Activated T-cell treated with anti-CD3 and anti-CD28 coated beads, Interleukin-2, amount 50 U/mL, for 48 hours (primary cell): ENCODE data around the gene ZBTB8OS.
"Not testable (repeated sequence)": the region's sequence is repeated elsewhere in the genome, so short reads cannot be mapped to it uniquely, and the experiment has no call there.

Experiments
- DNase-seq, 2 experiments: peaks; one replicate each; pipeline ENCODE4 v3.0.0-alpha.2; 2020

ZBTB8OS gene

DNA sequence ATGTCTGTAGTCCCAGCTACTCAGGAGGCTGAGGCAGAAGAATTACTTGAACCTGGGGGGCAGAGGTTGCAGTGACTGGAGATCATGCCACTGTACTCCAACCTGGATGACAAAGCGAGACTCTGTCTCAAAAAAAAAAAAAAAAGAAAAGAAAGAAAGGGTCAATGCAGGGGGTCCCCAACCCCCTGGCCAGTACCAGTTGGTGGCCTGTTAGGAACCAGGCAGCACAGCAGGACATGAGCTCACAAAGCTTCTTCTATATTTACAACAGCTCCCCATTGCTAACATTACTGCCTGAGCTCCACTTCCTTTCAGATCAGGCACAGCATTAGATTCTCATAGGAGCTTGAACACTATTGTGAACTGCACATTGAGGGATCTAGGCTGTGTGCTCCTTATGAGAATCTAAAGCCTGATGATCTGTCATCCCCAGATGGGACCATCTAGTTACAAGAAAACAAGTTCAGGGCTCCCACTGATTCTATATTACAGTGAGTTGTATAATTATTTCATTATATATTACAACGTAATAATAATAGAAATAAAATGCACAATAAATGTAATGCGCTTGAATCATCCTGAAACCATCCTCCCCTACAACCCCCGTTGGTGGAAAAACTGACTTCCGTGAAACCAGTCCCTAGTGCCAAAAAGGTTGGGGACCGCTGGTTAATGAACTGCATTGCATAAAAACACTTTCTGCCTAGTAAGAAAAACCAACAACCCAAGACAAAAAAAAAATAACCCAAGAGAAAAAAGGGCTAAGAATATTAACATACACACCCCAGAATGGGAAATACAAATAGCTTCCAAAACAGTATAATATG lies 2.8 kb downstream of the ZBTB8OS start:
- no peak for DNase-seq

DNA sequence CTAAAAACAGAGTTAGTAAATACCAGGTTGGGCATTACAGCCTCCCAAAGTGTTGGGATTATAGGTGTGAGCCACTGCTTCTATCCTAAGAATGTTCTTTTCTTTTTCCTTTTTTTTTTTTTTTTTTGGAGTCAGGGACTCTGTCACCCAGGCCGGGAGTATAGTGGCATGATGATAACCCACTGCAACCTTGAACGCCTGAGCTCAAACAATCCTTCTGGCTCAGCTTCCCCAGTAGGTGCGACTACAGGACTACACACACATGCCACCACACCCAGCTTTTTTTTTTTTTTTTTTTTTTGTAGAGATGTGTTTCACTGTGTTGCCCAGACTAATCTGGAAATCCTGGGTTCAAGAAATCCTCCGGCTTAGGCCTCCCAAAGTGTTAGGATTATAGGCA lies 5.9 kb downstream of the ZBTB8OS start:
- no peak for DNase-seq

DNA sequence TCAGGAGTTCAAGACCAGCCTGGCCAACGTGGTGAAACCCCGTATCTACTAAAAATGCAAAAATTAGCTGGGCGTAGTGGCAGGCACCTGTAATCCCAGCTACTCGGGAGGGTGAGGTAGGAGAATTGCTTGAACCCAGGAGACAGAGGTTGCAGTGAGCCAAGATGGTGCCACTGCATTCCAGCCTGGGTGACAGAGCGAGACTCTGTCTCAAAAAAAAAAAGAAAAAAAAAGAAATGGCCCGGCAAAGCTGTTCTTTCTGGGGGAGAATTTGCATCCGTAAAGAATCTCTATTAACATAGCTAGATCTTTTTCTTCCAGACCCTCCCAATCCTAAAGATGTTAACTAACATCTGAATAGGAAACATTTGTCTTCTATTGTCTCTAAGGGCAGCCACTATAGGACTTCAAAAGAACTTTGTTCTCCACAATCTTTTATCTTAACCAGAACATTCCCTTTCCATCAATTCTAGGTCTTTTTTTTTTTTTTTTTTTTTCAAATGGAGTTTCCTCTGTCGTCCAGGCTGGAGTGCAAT lies 8.0 kb downstream of the ZBTB8OS start:
- DNase-seq: not testable (repeated sequence)

DNA sequence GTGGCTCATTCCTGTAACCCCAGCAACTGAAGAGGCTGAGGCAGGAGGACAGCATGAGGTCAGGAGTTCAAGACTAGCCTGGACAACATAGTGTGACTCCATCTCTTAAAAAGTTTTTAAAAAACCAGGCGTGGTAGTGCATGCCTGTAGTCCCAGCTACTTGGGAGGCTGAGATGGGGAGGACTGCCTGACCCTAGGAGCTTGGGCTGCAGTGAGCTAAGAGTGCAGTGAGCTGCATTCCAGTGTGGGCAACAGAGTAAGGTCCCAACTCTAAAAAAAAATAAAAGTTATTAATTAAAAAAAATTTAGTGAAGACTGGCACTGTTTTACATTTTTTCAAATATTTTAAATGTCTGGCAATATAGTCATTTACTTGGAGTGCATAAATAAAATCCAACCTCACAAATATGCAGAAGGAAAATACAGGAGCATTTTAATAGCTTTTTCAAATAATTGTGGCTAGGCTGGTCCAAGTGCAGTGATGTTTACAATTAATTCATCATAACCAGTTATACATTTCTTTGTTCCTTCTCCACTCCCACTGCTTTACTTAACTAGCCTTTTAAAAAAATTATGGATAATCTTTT lies 10.8 kb downstream of the ZBTB8OS start:
- DNase-seq: no peak

DNA sequence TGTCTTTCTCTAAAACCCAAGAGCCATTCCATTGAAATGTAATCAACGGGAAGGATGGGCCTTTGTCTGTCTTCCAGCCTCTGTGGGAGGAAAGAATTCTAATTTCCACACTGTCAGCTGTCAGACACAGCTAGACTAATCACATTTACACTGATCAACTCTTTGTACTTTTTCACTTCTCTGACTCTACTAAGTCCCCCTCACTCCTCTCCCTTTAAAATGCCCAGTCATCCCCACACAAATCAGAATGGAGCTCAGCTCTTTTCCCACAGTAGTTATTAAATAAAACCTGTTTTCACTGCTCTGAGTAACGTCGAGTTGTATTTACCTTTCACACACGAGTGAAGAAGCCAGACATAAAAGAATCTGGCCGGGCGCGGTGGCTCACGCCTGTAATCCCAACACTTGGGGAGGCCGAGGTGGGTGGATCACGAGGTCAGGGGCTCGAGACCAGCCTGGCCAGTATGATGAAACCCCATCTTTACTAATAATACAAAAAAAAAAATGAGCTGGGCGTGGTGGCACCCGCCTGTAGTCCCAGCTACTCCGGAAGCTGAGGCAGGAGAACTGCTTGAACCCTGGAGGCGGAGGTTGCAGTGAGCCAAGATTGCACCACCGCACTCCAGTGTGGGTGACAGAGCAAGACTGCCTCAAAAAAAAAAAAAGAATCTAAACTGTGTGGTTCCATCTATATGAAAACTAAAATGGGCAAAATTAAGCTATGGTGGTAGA lies 13.3 kb downstream of the ZBTB8OS start:
- DNase-seq: no peak

DNA sequence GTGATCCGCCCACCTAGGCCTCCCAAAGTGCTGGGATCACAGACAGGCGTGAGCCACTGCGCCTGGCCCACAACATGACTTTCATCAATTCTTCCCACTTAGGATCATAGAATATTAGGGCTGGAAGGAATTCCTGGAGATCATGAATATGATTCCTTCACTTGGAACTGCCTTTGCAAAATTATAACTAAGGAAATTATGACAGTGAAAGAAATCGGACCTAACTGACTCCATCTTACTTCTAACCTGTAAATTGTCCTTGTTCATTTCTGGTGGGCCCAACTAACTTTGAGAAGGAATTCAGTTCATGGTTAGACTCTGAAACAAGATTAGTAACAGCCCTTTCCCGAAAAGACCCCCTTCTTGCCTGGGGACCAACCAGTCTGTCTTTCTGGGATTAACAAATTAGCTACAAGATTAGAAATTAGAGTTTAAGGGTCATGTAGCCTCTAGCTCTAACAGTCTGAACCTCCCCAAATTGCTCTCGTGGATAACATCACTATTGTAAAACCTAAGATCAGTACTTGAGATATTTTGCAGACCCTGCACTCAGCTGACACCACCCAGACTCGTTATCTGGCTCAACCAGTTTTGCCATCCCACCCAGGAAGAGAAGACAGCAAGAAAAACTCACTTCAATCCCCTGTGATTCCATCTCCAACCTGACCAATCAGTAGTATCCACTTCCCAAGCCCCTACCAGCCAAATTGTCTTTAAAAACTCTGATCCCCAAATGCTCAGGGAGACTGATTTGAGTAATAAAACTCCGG lies 14.7 kb downstream of the ZBTB8OS start:
- DNase-seq: no peak

DNA sequence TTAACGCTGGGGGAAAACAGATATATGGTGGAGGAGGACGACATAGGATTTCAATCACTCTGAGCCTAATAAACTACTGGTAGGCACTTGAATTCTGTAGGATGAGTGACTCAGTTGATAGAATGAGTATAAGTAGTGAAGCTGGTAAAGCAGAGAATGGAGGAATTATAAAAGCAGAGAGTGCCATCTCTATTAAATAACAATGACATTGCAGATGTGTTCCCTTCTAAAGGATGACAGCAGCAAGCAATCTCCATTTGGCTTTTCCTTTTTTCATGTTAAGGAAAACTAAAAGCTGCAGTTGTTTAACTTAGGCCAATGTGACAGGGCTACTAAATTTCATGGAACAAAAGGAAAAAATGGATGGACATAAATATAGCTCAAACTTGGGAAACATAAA lies 17.5 kb downstream of the ZBTB8OS start:
- no peak for DNase-seq

DNA sequence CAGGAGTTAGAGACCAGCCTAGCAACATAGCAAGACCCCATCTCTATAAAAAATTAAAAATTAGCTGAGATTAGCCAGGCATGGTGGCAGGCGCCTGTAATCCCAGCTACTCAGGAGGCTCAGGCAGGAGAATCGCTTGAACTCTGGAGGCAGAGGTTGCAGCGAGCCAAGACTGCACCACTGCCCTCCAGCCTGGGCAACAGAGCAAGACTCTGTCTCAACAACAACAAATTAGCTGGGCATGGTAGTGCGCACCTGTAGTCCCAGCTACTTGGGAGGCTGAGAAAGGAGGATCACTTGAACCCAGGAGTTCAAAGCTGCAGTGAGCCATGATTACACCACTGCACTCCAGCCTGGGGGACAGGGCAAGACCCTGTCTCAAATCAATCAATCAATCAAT lies 20.2 kb downstream of the ZBTB8OS start:
- not testable (repeated sequence) for DNase-seq

DNA sequence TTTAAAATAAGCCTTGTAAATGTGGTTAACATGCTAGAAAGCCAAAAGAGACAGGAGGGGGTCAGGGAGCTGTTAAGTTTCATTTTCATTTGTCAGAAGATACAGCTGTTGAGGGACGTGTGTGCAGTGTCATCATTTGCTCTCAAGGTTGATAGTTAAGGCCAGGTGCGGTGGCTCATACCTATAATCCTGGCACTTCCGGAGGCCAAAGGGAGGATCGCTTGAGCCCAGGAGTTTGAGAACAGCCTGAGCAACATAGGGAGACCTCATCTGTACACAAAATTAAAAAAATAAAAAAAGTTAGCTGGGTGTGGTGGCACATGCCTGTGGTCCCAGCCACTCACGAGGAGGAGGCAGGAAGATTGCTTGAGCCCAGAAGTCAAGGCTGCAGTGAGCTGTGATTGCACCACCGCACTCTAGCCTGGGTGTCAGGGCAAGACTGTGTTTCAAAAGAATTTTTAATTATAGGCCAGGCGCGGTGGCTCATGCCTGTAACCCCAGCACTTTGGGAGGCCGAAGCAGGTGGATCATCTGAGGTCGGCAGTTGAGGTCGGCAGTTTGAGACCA lies 22.7 kb downstream of the ZBTB8OS start:
- DNase-seq: no peak

DNA sequence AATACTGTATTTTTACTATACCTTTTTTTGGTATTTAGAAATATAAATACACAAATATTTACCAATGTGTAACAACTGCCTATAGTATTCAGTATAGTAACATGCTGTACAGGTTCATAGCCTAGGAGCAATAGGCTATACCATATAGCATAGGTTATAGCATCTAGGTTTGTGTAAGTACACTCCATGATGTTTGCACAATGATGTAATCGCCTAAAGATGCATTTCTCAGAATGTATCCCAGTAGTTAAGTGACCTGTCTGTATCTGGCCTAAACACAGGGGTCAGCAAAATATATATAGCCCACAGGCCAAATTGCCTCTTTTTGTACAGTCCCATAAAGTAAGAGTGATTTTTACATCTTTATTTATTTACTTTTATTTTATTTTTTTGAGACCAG lies 24.2 kb downstream of the ZBTB8OS start:
- DNase-seq: no peak

DNA sequence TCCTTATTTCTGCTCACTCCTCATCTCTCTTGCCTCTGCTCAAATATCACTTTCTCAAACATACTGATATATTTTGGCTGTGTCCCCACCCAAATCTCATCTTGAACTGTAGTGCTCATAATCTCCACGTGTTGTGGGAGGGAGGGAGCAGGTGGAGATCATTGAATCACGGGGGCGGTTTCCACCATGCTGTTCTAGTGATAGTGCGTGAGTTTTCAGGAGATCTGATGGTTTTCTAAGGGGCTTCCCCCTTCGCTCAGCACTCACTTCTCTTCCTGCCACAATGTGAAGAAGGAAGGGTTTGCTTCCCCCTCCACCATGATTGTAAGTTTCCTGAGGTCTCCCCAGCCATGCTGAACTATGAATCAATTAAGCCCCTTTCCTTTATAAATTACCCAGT lies 26.6 kb downstream of the ZBTB8OS start:
- DNase-seq: peak; percentile 49 to 62

DNA sequence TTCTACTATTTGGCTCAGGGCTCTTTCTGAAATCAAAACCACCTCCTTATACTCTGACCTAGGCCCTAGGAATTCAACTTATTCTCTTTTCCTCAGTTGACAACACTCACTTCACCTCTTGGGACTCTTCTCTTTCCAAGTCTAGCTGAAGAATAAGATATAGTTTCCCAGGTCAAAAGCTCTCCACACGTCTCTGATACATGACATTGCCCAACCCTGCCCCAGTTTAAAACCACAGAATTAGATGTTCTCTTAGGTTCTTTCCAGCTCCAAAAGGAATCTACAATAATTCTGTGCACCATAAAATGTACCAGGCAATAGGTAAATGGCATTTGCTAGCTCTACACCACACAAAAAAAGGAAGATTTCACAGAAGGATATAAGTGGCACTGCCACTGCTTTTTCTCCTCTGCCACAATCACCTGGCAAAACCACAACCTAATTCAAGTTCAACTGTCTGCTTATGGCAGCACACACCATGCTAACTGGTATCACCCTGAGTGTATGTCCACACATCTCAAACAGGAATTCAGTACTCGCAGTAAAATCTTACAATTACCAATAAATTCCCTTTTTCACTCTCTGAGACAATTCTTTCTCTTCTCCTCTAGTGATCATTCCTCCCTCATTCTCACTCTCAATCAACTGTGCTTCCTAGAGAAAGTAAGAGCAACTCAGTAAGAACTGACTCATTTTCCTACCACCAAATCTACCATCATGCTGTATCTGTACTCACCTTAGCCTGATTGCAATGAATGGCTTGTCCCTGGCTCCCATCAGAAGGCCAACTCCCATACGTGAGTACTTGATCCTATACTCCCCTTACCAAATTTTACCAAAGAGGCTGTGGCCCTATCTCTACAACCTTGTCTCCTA lies 27.3 kb downstream of the ZBTB8OS start:
- peak; percentile 39 to 44 for DNase-seq

DNA sequence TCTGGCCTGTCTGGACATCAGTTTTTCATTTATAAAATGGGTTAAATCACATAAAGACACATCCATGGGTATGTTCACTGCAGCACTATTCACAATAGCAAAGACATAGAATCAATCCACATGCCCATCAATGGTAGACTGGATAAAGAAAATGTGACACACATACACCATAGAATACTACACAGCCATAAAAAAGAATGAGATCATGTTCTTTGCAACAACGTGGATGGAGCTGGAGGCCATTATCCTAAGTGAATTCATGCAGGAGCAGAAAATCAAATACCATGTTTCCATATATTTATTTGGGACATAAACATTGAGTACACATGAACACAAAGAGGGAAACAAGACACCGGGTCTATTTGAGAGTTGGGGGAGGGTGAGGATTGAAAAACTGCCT lies 28.1 kb downstream of the ZBTB8OS start:
- DNase-seq: no peak

DNA sequence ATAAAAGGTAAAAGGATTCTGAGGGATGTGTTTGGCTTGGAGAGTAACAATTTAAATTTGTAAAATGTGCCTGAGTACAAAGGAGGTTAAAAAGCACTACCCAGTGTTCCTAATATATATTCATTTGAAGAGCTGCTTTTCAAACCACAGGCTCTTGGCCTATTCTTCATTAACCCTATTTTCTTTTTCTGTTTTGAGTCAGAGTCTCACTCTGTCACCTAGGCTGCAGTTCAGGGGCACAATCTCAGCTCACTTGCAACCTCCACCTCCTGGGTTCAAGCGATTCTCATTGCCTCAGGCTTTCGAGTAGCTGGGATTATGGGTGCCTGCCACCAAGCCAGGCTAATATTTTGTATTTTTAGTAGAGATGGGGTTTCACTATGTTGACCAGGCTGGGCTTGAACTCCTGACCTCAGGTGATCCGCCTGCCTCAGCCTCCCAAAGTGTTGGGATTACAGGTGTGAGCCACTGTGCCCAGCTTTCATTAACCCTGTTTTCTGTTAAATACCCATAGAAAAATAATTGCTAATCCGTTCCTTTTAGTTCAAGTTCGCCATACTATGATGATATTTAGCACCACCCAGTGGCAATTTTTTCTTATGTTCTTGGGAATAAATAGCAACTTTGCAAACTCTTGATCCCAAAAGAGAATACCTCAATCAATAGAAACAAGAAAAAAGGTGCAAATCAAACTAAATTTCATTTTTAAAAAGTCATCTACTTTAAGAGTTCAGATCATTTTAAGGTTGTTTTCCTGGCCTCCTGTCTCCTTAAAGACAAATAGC lies 30.5 kb downstream of the ZBTB8OS start:
- peak in 1 of 2 experiments; percentile 28 for DNase-seq

DNA sequence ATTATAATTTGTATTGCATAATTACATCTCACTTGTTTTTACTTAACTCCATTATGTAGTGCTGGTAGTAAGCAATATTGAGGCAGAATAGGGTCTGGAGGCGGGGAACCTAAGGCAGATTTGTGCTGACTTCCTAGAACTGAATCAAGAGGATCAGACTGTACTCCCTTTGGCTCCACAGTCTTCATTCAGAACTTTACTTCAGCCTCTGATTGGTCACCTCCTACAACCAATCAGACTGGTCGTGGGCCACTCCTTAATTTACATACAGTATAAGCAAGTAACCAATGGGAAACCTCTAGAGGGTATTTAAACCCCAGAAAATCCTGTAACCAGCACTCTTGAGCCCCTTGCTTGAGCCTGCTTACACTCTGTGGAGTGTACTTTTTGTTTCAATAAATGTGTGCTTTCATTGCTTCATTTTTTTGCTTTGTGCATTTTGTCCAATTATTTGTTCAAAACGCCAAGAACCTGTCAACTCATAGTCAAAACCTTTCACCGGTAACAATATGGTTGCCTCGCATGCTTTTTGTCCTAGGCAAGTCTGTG lies 31.6 kb downstream of the ZBTB8OS start:
- DNase-seq: no peak

DNA sequence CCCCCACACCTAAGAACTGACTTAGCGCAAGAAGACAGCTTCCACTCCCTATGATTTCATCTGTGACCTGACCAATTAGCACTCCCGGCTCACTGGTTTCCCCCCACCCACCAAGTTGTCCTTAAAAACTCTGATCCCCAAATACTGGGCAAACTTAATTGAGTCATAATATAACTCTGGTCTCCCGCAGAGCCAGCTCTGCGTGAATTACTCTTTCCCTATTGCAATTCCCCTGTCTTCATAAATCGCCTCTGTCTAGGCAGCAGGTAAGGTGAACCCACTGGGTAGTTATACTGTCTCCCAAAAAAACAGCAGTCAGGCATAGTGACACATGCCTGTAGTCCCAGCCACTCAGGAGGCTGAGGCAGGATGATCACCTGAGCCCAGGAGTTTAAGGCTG lies 36.9 kb downstream of the ZBTB8OS start:
- no peak for DNase-seq

DNA sequence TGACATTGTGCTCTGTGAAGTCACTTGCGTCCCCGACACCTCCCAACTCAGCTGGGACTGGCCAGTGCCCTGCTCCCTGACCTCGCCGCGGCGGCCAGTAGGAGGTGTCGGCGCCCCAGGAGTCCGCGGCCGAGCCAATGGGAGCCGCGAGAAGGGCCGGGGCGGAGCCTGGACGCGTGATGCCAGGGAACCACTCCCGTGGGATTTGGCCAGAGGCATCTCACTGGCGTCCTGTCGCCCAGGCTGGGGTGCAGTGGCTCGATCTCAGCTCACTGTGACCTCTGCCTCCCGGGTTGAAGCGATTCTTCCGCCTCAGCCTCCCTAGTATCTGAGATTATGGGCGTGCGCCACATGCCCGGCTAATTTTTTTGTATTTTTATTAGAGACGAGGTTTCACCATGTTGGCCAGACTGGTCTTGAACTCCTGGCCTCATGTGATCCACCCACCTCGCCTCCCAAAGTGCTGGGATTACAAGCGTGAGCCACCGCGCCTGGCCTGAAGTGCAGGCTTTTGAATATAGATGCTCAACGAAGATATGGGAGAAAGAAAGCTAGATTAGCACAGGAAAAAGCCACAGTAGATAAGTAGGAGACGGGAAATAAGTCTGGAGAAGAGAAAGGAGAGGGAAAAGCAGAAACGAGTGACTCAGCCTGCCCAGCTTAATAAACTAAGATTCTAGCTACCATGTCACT lies 38.0 kb downstream of the ZBTB8OS start:
- peak; percentile 68 to 71 for DNase-seq

DNA sequence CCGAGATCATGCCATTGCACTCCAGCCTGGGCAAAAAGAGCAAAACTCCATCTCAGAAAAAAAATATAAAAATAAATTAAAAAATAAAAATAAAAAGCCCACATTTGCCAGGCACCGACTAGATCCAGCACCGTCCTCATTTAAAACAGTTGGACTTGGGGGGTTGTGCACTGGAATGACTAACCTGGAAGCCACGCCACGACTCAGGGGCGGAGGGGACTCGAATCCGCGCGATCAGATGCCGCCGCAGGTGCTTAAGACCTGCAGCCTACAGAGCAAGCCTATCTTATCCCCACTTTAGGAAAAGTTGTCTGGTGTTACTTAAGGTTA lies 38.5 kb downstream of the ZBTB8OS start:
- no peak for DNase-seq

DNA sequence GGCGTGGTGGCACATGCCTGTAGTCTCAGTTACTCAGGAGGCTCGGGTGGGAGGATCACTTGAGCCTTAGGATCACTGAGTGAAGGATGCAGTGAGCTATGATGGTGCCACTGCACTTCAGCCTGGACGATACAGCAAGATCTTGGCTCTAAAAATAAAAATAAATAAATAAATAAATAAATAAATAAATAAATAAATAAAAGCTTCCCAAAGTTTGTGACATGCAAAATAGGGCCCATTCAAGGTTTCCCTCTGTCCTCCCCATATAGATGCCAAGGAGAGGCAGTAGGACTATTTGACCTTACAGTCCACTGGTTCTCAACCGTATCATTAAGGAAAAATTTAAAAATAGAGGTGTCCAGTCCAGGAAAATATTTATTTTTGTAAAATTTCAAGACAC lies 41.2 kb downstream of the ZBTB8OS start:
- no peak for DNase-seq
